Activated CD8-positive, alpha-beta memory T cell treated with anti-CD3 and anti-CD28 coated beads, Interleukin-2, amount 50 U/mL, for 48 hours (primary cell): ENCODE data around the gene AFF2.
"Not testable (repeated sequence)": the region's sequence is repeated elsewhere in the genome, so short reads cannot be mapped to it uniquely, and the experiment has no call there.

Experiments used
- DNase-seq: peaks from one replicate; pipeline ENCODE4 v3.0.0-alpha.2; 2020

AFF2 gene

DNA sequence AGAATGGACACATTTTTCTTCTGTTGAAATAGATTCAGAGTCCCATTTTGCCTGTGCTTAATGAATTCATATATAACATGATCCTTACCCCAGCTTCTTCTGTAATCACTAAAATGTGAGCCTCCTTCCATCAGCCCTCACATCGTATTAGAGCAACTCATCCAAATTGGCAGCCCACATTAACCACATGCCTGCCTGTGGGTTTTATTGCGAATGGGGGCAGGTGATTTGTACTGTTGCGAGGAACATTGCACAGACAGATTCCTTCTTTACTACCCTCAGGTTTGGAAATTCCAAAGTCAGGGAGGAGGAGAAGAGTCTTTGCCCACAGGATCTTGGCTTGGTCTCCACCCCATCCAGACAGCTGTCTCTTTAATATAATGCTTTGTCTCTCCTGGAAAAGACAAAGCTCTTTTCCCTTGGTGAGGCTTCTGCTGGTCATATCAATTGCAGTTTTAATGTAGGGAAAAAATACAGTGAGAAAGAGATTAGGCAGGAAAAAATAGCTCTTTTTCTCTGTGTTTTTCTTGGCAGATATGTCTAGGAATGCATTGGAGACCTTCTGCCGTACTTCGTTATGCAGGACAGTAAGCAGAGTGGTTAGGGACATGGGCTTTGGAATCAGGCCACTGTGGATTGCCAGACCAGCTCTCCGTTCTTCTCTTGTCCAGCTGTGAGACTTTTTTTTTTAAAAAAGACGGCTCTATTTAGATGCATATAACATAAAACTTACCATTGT is 371.2 kb downstream of the AFF2 start:
- DNase-seq, result no peak

DNA sequence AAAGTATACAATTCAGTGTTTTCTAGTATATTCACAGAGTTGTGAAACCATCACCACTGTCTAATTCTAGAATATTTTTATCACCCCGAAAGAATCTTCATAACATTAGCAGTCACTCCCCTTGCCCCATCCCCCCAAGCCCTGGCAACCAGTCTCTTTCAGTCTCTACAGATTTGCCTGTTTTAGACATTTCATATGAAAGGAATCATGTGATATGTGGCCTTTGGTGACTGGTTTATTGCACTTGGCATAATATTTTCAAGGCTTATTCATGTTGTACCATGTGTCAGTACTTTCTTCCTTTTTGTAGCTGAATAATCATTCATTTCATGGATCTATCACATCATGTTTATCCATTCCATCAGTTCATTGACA is 371.7 kb downstream of the AFF2 start:
- DNase-seq, result no peak

DNA sequence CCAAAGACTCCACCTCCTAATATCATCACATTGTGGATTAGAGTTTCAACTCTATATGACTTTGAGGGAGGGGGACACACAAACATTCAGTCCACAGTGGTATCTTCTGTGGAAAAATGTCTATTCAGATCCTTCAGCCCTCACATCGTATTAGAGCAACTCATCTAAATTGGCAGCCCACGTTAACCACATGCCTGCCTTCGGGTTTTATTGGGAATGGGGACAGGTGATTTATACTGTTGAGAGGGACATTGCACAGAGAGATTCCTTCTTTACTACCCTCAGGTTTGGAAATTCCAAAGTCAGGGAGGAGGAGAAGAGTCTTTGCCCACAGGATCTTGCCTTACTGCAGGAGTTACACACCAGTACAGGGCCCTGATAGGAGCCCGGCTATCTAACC is 372.5 kb downstream of the AFF2 start:
- DNase-seq, result no peak

GRCh38 chrX:148874636-148875246 is 374.3 kb downstream of the AFF2 start:
- no peak for DNase-seq

GRCh38 chrX:148878371-148878770 is 378.0 kb downstream of the AFF2 start:
- no peak for DNase-seq

GRCh38 chrX:148885203-148885602 is 384.8 kb downstream of the AFF2 start:
- no peak for DNase-seq

DNA sequence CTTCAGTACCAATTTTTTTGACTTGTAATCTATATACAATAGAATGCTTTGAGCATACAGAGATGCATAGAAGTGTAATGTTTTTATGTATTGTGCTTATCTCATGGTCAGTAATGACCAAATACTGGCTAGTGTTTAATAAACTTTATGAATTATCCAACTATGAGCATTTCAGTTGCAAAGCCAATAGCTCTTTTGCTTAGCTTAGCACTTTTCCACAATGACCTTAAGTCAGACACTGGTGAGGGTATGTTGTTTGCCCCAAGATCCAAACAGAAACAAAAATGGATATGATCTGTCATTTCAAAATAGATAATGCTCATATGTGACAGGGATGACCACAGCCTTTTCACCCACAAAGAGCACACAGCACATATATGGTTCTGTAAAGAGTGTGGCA is 393.0 kb downstream of the AFF2 start:
- DNase-seq, result no peak

DNA sequence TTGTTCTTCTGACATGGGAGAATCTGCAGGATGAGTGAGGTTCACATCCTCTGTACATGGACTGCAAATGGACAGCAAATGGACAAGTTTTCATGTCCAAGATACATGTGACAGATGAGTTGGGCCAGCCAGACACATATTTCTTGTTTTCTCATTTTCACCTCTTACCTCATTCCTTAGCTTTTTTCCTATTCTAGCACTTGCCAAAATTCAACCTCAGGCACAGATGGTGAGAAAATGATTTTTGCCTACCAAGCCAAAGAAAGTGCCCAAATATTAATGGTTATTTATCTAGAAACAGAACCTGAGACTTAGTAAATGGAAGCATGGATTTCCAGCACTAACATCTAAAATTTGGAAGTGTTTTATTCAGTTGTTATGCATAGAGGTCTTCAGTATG is 402.2 kb downstream of the AFF2 start:
- no peak for DNase-seq

DNA sequence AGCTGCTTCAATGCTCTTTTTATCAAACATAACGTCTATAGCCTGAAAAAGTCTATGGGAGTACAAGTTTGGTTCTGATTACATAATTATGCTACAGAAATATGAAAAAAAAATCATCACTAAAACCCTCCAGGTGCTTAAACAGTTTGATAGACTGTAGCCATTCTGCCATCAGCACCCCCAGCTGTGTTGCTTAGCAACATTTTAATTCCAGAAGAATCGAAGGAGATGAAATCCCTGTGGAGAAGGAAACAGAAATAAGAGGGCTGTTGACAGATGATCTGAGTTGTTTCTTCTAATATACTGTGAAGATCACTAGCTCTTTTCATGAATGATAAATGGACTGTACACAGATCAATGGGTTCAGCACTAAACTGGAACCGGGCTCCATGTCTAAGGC is 402.8 kb downstream of the AFF2 start:
- DNase-seq, result no peak

- DNase-seq, result no peak
These were observed 404.1 kb downstream of the AFF2 start for GRCh38 chrX:148904421-148905111.

- no peak for DNase-seq
These were observed 405.0 kb downstream of the AFF2 start for GRCh38 chrX:148905400-148905799.

- not testable (repeated sequence) for DNase-seq
These were observed 406.2 kb downstream of the AFF2 start for GRCh38 chrX:148906628-148907027.

- no peak for DNase-seq
These were observed 409.3 kb downstream of the AFF2 start for GRCh38 chrX:148909758-148910157.

- no peak for DNase-seq
These were observed 413.6 kb downstream of the AFF2 start for GRCh38 chrX:148913971-148914370.

- DNase-seq, result no peak
These were observed 414.4 kb downstream of the AFF2 start for GRCh38 chrX:148914783-148915182.

- DNase-seq, result no peak
These were observed 415.1 kb downstream of the AFF2 start for GRCh38 chrX:148915474-148915873.

DNA sequence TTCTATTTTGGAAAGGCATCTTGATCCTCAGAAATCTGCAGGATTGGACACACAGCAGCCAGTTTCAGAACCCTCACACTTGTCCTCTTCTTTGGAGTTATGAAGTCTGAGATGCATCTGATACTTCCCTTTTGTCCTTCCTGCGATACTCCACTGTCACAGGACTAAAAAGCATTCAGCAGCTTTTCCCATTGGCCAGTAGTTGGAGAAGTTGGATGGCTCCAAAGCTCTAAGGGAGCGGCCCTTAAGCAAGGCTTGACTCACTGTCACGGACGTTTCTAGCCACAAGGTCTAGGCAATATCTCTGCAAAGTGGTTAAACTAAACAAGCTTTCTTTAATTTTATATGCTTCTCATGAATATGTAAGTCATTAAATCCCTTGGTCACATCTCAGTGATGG is 417.0 kb downstream of the AFF2 start:
- no peak for DNase-seq

GRCh38 chrX:148923631-148924030 is 423.2 kb downstream of the AFF2 start:
- no peak for DNase-seq

GRCh38 chrX:148926371-148926770 is 426.0 kb downstream of the AFF2 start:
- DNase-seq, result no peak

DNA sequence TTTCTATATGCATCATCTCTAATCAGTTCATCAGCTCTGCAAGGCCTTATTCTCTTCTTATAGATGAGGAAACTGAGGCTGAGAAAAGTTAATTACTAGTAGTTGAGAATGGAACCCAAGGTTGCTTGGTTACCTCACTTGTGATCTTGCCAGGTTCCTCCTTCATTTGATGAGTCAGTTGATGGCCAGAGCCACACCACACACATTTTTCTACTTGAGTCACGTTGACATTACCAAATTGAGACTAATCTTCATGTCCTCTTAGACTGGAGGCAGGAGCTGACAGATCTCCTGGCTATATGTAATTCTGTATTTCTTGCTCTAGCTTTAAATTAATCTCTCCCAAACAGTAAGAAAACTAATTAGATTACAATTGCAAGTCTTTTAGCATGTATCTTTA is 428.4 kb downstream of the AFF2 start:
- no peak for DNase-seq

DNA sequence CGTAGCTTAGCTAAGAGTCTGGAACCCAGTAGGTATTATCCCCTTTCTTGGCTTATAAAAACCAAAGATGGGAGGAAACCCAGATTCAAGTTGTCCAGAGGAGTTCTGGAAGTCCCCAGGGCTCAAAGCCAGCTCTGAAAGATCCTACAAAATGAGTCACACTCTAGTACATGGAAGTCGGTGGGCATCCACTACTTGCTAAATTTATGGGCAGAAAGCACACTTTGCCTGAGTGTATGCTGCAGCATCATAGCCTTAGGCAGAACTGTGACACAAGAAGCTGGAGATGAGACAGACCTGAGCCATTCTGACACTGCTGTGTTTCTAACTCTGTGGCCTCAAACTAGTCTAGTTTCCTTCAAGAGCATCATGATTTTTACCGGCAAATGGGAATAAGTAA is 429.3 kb downstream of the AFF2 start:
- DNase-seq, result no peak

- DNase-seq, result no peak
These were observed 429.9 kb downstream of the AFF2 start for GRCh38 chrX:148930206-148930729.

- no peak for DNase-seq
These were observed 433.5 kb downstream of the AFF2 start for GRCh38 chrX:148933881-148934280.

GRCh38 chrX:148938348-148938747 is 437.9 kb downstream of the AFF2 start:
- DNase-seq, result no peak
